Measurements from ENCODE around the gene GBA3.

DNA sequence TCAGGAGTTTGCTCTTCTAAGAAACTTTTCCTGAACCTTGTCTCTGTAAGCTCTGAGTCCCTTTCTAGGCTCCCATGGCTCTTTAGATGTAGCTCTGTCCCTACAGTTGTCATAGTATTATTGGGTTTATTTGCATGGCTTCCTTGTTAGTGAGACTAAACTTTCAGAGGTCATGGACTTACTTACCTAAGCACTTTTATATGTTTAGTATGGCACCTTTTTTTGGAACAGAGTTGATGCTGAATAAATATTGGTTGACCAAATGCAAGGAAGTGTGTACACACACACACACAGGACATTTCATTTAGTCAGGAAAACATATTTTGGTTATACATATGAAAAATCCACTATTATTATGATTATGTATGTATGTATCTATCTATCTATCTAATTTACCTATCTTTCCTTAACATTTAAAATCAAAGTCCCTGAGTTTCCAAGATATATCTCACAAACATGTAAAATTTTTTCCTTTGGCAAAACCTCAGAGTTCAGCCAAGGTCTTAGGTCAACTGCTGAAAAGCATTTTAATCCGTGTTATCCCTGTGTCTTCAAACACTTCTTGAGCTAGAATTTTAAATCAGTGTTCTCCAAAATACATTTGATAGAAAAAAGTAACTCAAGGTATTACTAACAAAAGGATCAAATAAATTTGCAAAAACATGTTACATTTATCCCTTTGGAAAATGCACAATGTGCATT lies 47.1 kb upstream of the GBA3 start:
- TF ChIP-seq, protein P1, sequence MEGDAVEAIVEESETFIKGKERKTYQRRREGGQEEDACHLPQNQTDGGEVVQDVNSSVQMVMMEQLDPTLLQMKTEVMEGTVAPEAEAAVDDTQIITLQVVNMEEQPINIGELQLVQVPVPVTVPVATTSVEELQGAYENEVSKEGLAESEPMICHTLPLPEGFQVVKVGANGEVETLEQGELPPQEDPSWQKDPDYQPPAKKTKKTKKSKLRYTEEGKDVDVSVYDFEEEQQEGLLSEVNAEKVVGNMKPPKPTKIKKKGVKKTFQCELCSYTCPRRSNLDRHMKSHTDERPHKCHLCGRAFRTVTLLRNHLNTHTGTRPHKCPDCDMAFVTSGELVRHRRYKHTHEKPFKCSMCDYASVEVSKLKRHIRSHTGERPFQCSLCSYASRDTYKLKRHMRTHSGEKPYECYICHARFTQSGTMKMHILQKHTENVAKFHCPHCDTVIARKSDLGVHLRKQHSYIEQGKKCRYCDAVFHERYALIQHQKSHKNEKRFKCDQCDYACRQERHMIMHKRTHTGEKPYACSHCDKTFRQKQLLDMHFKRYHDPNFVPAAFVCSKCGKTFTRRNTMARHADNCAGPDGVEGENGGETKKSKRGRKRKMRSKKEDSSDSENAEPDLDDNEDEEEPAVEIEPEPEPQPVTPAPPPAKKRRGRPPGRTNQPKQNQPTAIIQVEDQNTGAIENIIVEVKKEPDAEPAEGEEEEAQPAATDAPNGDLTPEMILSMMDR (IDR thresholded peaks at IDR 0.05), result no peak
- TF ChIP-seq POLR2A (IDR thresholded peaks at IDR 0.05), result no peak

Measured in Peyer's patch (tissue), 4 donors.